ENCODE measurements around the gene P2RY14.

The P2RY14 gene

GRCh38 chr3:151278230-151278629 is at the start of gene P2RY14:
TSS of gene P2RY14 (minus strand) at chr3:151278542. CDS start at chr3:151214316, 64,226 bp downstream.
- Histone ChIP-seq H3K27ac (ENCODE audit: low read depth, low read length) (no peak within 1 kb of the TSS), H3K36me3 (ENCODE audit: insufficient read depth, low read length) (no peaks in the 10 kb centered on the region), H3K4me3 (ENCODE audit: low read depth, low read length) (no peak within 1 kb of the TSS)

DNA sequence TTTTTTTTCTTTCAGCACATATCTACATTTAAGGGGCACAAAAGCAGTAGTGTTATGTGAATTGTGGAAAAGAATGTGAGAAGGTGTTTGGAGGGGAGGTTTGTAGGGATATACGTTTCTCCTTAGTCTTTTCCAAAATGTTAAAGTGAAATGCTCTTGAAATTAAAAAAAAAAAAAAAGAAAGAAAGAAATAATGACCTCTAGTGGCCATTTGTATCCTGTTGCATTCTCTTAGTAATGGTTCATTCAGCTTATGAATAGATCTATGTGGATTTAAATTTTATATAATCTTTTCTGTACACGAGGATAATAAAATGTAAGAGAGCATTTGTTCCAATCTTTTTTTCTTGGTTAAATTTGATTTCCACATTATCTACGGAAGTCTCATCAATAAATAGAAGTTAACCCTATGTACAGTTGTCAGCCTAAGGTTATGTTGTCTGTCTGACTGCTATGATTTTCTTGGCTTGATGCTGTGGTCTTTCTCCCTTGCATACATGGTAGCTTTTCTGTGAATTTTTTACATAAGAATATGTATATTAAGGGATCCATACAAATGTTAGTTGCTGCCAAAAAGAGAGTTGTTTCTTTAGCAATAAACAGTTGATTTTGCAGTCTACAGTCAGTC is 49.3 kb upstream of the P2RY14 start:
- H2AFZ ChIP-seq (ENCODE audit: low read length, unreplicated experiment): peak overlapping the region; percentile 95
- no peaks in the 10 kb centered on the region for H3K27me3 ChIP-seq (ENCODE audit: insufficient read depth, low read length)
- no peaks in the 10 kb centered on the region for H3K79me2 ChIP-seq (ENCODE audit: control insufficient read depth, insufficient read depth, low read length, unreplicated experiment)
- peaks cover 17% of the 10 kb centered on the region for H3K4me1 ChIP-seq (ENCODE audit: control insufficient read depth, insufficient read depth, low read length, unreplicated experiment)
- H3K27ac ChIP-seq (ENCODE audit: low read depth, low read length): no peak overlapping the region
- H3K36me3 ChIP-seq (ENCODE audit: insufficient read depth, low read length): no peaks in the 10 kb centered on the region
- peak overlapping the region; percentile 44; the same call in 1 of the 2 replicates for H3K4me3 ChIP-seq (ENCODE audit: low read depth, low read length)

More at GRCh38 chr3:151278230-151278629, at the start of gene P2RY14:
- Histone ChIP-seq H3K4me1 (ENCODE audit: control insufficient read depth, insufficient read depth, low read length, unreplicated experiment) (peaks cover 9% of the 10 kb centered on the region), H3K79me2 (ENCODE audit: control insufficient read depth, insufficient read depth, low read length, unreplicated experiment) (no peaks in the 10 kb centered on the region), H3K27me3 (ENCODE audit: insufficient read depth, low read length) (no peaks in the 10 kb centered on the region), H2AFZ (ENCODE audit: low read length, unreplicated experiment) (no peak within 1 kb of the TSS)

GRCh38 chr3:151322511-151322910 is 44.2 kb upstream of the P2RY14 start:
- Histone ChIP-seq H3K79me2 (ENCODE audit: control insufficient read depth, insufficient read depth, low read length, unreplicated experiment) (no peaks in the 10 kb centered on the region), H2AFZ (ENCODE audit: low read length, unreplicated experiment) (no peak overlapping the region), H3K4me3 (ENCODE audit: low read depth, low read length) (no peak overlapping the region), H3K27ac (ENCODE audit: low read depth, low read length) (no peak overlapping the region), H3K4me1 (ENCODE audit: control insufficient read depth, insufficient read depth, low read length, unreplicated experiment) (peaks cover 40% of the 10 kb centered on the region), H3K27me3 (ENCODE audit: insufficient read depth, low read length) (no peaks in the 10 kb centered on the region), H3K36me3 (ENCODE audit: insufficient read depth, low read length) (no peaks in the 10 kb centered on the region)

DNA sequence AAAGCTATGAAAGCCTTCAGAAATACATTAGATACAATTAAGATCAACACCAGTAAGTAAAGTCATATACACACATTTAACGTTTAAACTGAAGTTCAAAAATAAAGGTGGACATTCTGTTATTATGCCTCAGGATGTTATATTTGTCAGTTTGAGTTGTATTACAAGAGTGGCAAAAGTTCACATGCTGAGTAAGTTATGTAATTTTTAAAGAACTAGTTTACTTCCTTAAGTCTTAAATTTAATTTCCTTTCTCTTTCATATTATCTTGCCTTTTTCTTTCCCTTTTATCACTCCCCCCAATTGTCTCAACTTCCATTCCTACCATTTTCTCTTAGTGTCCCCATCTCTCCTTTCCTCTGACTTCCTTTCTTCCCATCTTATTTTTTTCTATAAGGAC is 43.2 kb upstream of the P2RY14 start:
- no peak overlapping the region for H2AFZ ChIP-seq (ENCODE audit: low read length, unreplicated experiment)
- H3K27ac ChIP-seq (ENCODE audit: low read depth, low read length): no peak overlapping the region
- H3K36me3 ChIP-seq (ENCODE audit: insufficient read depth, low read length): no peaks in the 10 kb centered on the region
- H3K27me3 ChIP-seq (ENCODE audit: insufficient read depth, low read length): no peaks in the 10 kb centered on the region
- no peak overlapping the region for H3K4me3 ChIP-seq (ENCODE audit: low read depth, low read length)
- H3K4me1 ChIP-seq (ENCODE audit: control insufficient read depth, insufficient read depth, low read length, unreplicated experiment): peaks cover 45% of the 10 kb centered on the region
- no peaks in the 10 kb centered on the region for H3K79me2 ChIP-seq (ENCODE audit: control insufficient read depth, insufficient read depth, low read length, unreplicated experiment)

GRCh38 chr3:151320131-151320530 is 41.8 kb upstream of the P2RY14 start:
- H3K4me3 ChIP-seq (ENCODE audit: low read depth, low read length): peak overlapping the region; percentile 39; the same call in 1 of the 2 replicates
- H3K4me1 ChIP-seq (ENCODE audit: control insufficient read depth, insufficient read depth, low read length, unreplicated experiment): peaks cover 57% of the 10 kb centered on the region
- H3K27me3 ChIP-seq (ENCODE audit: insufficient read depth, low read length): no peaks in the 10 kb centered on the region
- peak overlapping the region; percentile 72 for H3K27ac ChIP-seq (ENCODE audit: low read depth, low read length)
- H3K79me2 ChIP-seq (ENCODE audit: control insufficient read depth, insufficient read depth, low read length, unreplicated experiment): no peaks in the 10 kb centered on the region
- no peaks in the 10 kb centered on the region for H3K36me3 ChIP-seq (ENCODE audit: insufficient read depth, low read length)
- peak overlapping the region; percentile 94 for H2AFZ ChIP-seq (ENCODE audit: low read length, unreplicated experiment)

DNA sequence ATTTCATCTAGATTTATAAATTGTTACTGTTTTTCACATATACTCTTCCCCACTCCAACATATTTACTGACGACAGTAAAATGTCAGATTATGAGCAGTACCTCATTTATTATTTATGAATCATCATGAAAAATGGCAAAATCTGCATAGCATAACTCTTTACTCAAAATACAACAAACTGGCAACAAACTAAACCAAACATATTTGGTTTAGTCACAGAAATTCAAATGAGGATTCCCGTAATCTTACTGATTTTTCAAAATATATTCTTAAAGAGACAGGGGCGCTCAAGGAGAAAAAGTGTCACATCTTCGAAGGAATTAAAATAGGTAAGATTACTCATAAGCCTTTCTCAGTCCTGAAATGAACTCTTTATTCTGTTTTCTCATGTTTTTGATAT is 41.3 kb upstream of the P2RY14 start:
- no peaks in the 10 kb centered on the region for H3K36me3 ChIP-seq (ENCODE audit: insufficient read depth, low read length)
- H3K4me1 ChIP-seq (ENCODE audit: control insufficient read depth, insufficient read depth, low read length, unreplicated experiment): peaks cover 62% of the 10 kb centered on the region
- H3K27ac ChIP-seq (ENCODE audit: low read depth, low read length): peak overlapping the region; percentile 72
- H2AFZ ChIP-seq (ENCODE audit: low read length, unreplicated experiment): peak overlapping the region; percentile 94
- peak overlapping the region; percentile 39; the same call in 1 of the 2 replicates for H3K4me3 ChIP-seq (ENCODE audit: low read depth, low read length)
- H3K27me3 ChIP-seq (ENCODE audit: insufficient read depth, low read length): no peaks in the 10 kb centered on the region
- H3K79me2 ChIP-seq (ENCODE audit: control insufficient read depth, insufficient read depth, low read length, unreplicated experiment): no peaks in the 10 kb centered on the region

DNA sequence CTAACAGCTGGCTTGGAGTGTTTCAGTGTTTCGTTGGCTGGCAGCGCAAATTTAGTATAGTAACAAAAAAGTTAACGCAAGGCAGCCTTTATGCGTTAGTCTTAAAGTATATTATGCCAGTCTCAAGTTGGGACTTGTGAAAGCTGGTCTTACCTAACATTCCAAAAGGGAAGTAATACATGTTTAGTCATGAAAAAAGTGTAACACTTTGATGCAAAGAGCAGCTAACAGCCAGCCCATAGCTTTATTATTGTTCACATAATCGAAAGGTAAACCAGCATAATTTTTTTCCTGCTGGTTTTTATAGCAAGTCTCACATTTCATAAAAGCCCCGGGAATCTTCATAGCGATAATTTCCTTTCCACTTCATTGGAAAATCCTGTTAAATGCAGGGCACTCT is 40.6 kb upstream of the P2RY14 start:
- H3K36me3 ChIP-seq (ENCODE audit: insufficient read depth, low read length): no peaks in the 10 kb centered on the region
- no peaks in the 10 kb centered on the region for H3K79me2 ChIP-seq (ENCODE audit: control insufficient read depth, insufficient read depth, low read length, unreplicated experiment)
- H3K4me1 ChIP-seq (ENCODE audit: control insufficient read depth, insufficient read depth, low read length, unreplicated experiment): peaks cover 65% of the 10 kb centered on the region
- no peaks in the 10 kb centered on the region for H3K27me3 ChIP-seq (ENCODE audit: insufficient read depth, low read length)
- H3K27ac ChIP-seq (ENCODE audit: low read depth, low read length): peak overlapping the region; percentile 72
- peak overlapping the region; percentile 58 for H2AFZ ChIP-seq (ENCODE audit: low read length, unreplicated experiment)
- H3K4me3 ChIP-seq (ENCODE audit: low read depth, low read length): peak overlapping the region; percentile 15; the same call in 1 of the 2 replicates

GRCh38 chr3:151318313-151318712 is 40.0 kb upstream of the P2RY14 start:
- H2AFZ ChIP-seq (ENCODE audit: low read length, unreplicated experiment): peak overlapping the region; percentile 58
- H3K4me1 ChIP-seq (ENCODE audit: control insufficient read depth, insufficient read depth, low read length, unreplicated experiment): peaks cover 65% of the 10 kb centered on the region
- H3K27ac ChIP-seq (ENCODE audit: low read depth, low read length): peak overlapping the region; percentile 72
- no peaks in the 10 kb centered on the region for H3K27me3 ChIP-seq (ENCODE audit: insufficient read depth, low read length)
- no peaks in the 10 kb centered on the region for H3K79me2 ChIP-seq (ENCODE audit: control insufficient read depth, insufficient read depth, low read length, unreplicated experiment)
- no peaks in the 10 kb centered on the region for H3K36me3 ChIP-seq (ENCODE audit: insufficient read depth, low read length)
- no peak overlapping the region; the same call in 1 of the 2 replicates for H3K4me3 ChIP-seq (ENCODE audit: low read depth, low read length)

- Histone ChIP-seq H3K4me3 (ENCODE audit: low read depth, low read length) (peak within 1 kb of the TSS; percentile 24; the same call in 1 of the 2 replicates), H3K27ac (ENCODE audit: low read depth, low read length) (peak within 1 kb of the TSS; percentile 57), H3K27me3 (ENCODE audit: insufficient read depth, low read length) (no peaks in the 10 kb centered on the region), H3K4me1 (ENCODE audit: control insufficient read depth, insufficient read depth, low read length, unreplicated experiment) (peaks cover 64% of the 10 kb centered on the region), H3K36me3 (ENCODE audit: insufficient read depth, low read length) (no peaks in the 10 kb centered on the region), H2AFZ (ENCODE audit: low read length, unreplicated experiment) (no peak within 1 kb of the TSS), H3K79me2 (ENCODE audit: control insufficient read depth, insufficient read depth, low read length, unreplicated experiment) (no peaks in the 10 kb centered on the region)
These were observed 38.1 kb upstream of the P2RY14 start, which contains the start of gene GPR87 for GRCh38 chr3:151316267-151316991. TSS of gene GPR87 (minus strand) at chr3:151316820. CDS start at chr3:151300100, 16,720 bp downstream.

DNA sequence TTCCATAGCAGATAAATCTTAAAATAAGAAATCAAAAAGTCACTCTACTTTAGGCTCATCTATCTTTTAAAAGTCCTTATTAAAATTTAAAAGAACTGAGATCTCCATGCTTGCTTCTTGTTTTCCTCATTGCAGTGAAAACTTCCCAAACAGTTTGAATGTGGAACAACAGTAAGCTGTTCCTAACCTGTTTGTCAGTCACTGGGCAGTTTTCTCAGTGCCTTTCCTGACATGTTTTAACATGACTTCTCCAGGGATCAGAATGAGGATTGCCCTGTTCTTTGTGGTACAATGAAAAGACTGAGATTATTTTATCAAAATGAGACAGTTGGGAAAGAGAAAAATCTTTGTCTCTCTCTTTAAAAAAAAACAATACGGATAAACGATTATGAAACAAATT is 37.5 kb upstream of the P2RY14 start:
- peaks cover 58% of the 10 kb centered on the region for H3K4me1 ChIP-seq (ENCODE audit: control insufficient read depth, insufficient read depth, low read length, unreplicated experiment)
- no peaks in the 10 kb centered on the region for H3K36me3 ChIP-seq (ENCODE audit: insufficient read depth, low read length)
- H3K4me3 ChIP-seq (ENCODE audit: low read depth, low read length): no peak overlapping the region
- H2AFZ ChIP-seq (ENCODE audit: low read length, unreplicated experiment): no peak overlapping the region
- no peaks in the 10 kb centered on the region for H3K79me2 ChIP-seq (ENCODE audit: control insufficient read depth, insufficient read depth, low read length, unreplicated experiment)
- no peaks in the 10 kb centered on the region for H3K27me3 ChIP-seq (ENCODE audit: insufficient read depth, low read length)
- peak overlapping the region; percentile 57 for H3K27ac ChIP-seq (ENCODE audit: low read depth, low read length)
